DOHH2 (cell line): ENCODE results near the gene FAN1.

Experiments used
- CTCF ChIP-seq: fragments of 200-600 bp; sonication (generic); IDR thresholded peaks from one replicate; pipeline ENCODE4 v1.5.1; 2014; ENCODE audit warnings: antibody characterized with exemption, mild to moderate bottlenecking, low read depth, low read length; ENCODE audit not compliant: poor library complexity, severe bottlenecking
- EZH2phosphoT487 ChIP-seq: fragments of 200-600 bp; sonication (generic); IDR thresholded peaks from 2 replicates; pipeline ENCODE4 v1.6.1; 2017; ENCODE audit warnings: borderline replicate concordance, mild to moderate bottlenecking, antibody characterized with exemption, low read length, moderate library complexity, mixed read lengths

GRCh38 chr15:30969724-30970123 is 66.0 kb downstream of the FAN1 start:
- no peak for TF ChIP-seq CTCF
- TF ChIP-seq EZH2phosphoT487, result no peak
